ENCODE data around the gene FBXO27. TPM values are rescaled to one million over a fixed set of nuclear protein-coding genes. Genes with fewer than 3 reads are reported as not detected.

FBXO27 gene
- total and polyA plus RNA-seq, 2 of the 8 experiments (the other 6 are each of a cell fraction or from before 2014, with no cell fraction given) = 10.9 to 25.5 TPM

- TF ChIP-seq SP1 (IDR thresholded peaks at IDR 0.05; ENCODE audit: low read depth, low read length) (no peak), JUN (IDR thresholded peaks at IDR 0.05; ENCODE audit: low read depth, low read length) (no peak), RNF2 (IDR thresholded peaks at IDR 0.05; ENCODE audit: borderline replicate concordance, low read depth, low read length, missing control alignments, poor library complexity, severe bottlenecking) (no peak), EP300 (IDR thresholded peaks at IDR 0.05; ENCODE audit: borderline replicate concordance in 1 of 2, low read depth in 2 of 2, low read length in 2 of 2) (no peak)
These were observed 48.1 kb upstream of the FBXO27 start (continued) for GRCh38 chr19:39080431-39080830.

Measured in H1 (cell line).